Loucy (cell line): ENCODE data around the gene ABHD11.

Experiments used
- H2AFZ ChIP-seq: fragments of 200-600 bp; sonication (generic); 2 replicates; pipeline ENCODE4 v1.6.0; 2016; ENCODE audit warnings: antibody characterized with exemption, mild to moderate bottlenecking, low read length, moderate library complexity
- H3F3A ChIP-seq: fragments of 200-600 bp; 2 replicates; pipeline ENCODE4 v1.6.0; 2016; ENCODE audit warnings: antibody characterized with exemption, low read depth, mild to moderate bottlenecking
- H3K27me3 ChIP-seq: fragments of 200-600 bp; sonication (generic); 2 replicates; pipeline ENCODE4 v1.6.1; 2014; ENCODE audit warnings: low read length, mild to moderate bottlenecking; ENCODE audit not compliant: insufficient read depth, poor library complexity, severe bottlenecking
- H3K36me3 ChIP-seq: fragments of 200-600 bp; sonication (generic); 2 replicates; pipeline ENCODE4 v1.6.1; 2016; ENCODE audit warnings: low read length; ENCODE audit not compliant: insufficient read depth
- H3K4me1 ChIP-seq: fragments of 200-600 bp; sonication (generic); 2 replicates; pipeline ENCODE4 v1.5.1; 2014; ENCODE audit warnings: low read length, mild to moderate bottlenecking; ENCODE audit not compliant: insufficient read depth, poor library complexity, severe bottlenecking
- H3K4me2 ChIP-seq: fragments of 200-600 bp; sonication (generic); 2 replicates; pipeline ENCODE4 v1.6.0; 2014; ENCODE audit warnings: antibody characterized with exemption, low read length, low read depth, mild to moderate bottlenecking; ENCODE audit not compliant: poor library complexity, severe bottlenecking
- H3K4me3 ChIP-seq: fragments of 200-600 bp; sonication (generic); 2 replicates; pipeline ENCODE4 v1.5.1; 2014; ENCODE audit warnings: low read length, mild to moderate bottlenecking, mixed read lengths; ENCODE audit not compliant: poor library complexity, severe bottlenecking
- H3K79me2 ChIP-seq: fragments of 200-600 bp; sonication (generic); 2 replicates; pipeline ENCODE4 v1.6.1; 2014; ENCODE audit warnings: low read length; ENCODE audit not compliant: insufficient read depth
- H3K9ac ChIP-seq: fragments of 200-600 bp; sonication (generic); 2 replicates; pipeline ENCODE4 v1.6.0; 2014; ENCODE audit warnings: mild to moderate bottlenecking, low read depth, low read length, moderate library complexity; ENCODE audit not compliant: poor library complexity, severe bottlenecking
- H3K9me2 ChIP-seq: fragments of 200-600 bp; sonication (generic); replicated peaks from 2 replicates; pipeline ENCODE4 v1.6.1; 2016; ENCODE audit warnings: low read depth, low read length, mixed read lengths
- H3K9me3 ChIP-seq: fragments of 200-600 bp; sonication (generic); 2 replicates; pipeline ENCODE4 v1.6.1; 2014; ENCODE audit warnings: mild to moderate bottlenecking, antibody characterized with exemption, low read length, low read depth; ENCODE audit not compliant: insufficient read depth
- H4K20me1 ChIP-seq: fragments of 200-600 bp; sonication (generic); 2 replicates; pipeline ENCODE4 v1.6.0; 2014; ENCODE audit warnings: antibody characterized with exemption, low read length, mild to moderate bottlenecking; ENCODE audit not compliant: insufficient read depth, poor library complexity, severe bottlenecking
- EZH2phosphoT487 ChIP-seq: fragments of 200-600 bp; IDR thresholded peaks from 2 replicates; pipeline ENCODE4 v1.6.1; 2018; ENCODE audit warnings: antibody characterized with exemption, mild to moderate bottlenecking, moderate library complexity, borderline replicate concordance
- TF ChIP-seq, protein P1 (sequence below): fragments of 200-600 bp; sonication (generic); conservative IDR thresholded peaks from 2 replicates; pipeline ENCODE4 v1.5.1; 2014; ENCODE audit warnings: mild to moderate bottlenecking, antibody characterized with exemption, low read length

ABHD11 gene

DNA sequence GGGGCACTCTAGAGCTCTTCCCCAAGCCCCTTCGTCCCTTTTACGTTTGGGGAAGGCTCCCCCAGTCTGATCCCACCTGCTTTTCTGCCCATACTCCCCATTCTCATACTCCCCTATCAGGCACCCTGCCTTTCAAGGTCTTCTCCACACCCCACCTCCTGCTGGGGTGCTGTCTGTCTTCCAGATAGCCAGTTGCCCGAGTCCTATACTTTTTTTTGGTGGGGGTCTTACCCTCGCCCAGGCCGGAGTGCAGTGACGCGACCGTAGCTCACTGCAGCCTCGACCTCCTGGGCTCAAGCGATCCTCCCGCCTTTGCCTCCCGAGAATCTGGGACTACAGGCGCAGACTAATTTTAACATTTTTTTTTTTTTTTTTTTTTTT, 775 bp upstream of the ABHD11 start:
- TF ChIP-seq, protein P1, sequence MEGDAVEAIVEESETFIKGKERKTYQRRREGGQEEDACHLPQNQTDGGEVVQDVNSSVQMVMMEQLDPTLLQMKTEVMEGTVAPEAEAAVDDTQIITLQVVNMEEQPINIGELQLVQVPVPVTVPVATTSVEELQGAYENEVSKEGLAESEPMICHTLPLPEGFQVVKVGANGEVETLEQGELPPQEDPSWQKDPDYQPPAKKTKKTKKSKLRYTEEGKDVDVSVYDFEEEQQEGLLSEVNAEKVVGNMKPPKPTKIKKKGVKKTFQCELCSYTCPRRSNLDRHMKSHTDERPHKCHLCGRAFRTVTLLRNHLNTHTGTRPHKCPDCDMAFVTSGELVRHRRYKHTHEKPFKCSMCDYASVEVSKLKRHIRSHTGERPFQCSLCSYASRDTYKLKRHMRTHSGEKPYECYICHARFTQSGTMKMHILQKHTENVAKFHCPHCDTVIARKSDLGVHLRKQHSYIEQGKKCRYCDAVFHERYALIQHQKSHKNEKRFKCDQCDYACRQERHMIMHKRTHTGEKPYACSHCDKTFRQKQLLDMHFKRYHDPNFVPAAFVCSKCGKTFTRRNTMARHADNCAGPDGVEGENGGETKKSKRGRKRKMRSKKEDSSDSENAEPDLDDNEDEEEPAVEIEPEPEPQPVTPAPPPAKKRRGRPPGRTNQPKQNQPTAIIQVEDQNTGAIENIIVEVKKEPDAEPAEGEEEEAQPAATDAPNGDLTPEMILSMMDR: no peak
- no peak for TF ChIP-seq EZH2phosphoT487
- no peaks in the 10 kb centered on the region for H3K9me2 ChIP-seq
- H3K79me2 ChIP-seq: no peaks in the 10 kb centered on the region
- no peaks in the 10 kb centered on the region for H3K27me3 ChIP-seq
- no peaks in the 10 kb centered on the region for H4K20me1 ChIP-seq
- peak overlapping the region; percentile 87 for H3K4me3 ChIP-seq
- peak overlapping the region; percentile 99 for H2AFZ ChIP-seq
- no peaks in the 10 kb centered on the region for H3K9me3 ChIP-seq
- H3K36me3 ChIP-seq: no peaks in the 10 kb centered on the region
- H3K4me2 ChIP-seq: peak overlapping the region; percentile 78
- no peaks in the 10 kb centered on the region for H3F3A ChIP-seq
- peaks cover 13% of the 10 kb centered on the region for H3K4me1 ChIP-seq
- H3K9ac ChIP-seq: peak overlapping the region; percentile 71

DNA sequence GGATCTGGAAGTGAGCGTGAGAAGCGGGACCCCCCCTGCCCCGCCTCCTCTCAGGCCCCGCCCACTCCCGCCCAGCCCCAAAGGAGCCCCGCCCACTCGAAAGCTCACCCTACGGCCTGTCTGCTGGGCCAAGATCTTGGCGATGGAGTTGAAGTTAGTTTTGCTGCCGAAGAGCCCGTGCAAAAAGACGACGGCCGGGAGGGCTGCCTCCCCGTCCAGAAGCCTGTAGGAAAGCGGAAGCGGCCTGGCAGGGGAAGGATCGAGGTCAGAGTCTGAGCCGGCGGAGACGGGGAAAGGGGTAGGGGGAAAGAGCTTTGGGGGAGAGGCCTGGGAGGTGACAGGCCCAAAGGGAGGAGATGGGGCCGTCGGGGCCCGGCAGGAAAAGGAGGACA, 386 bp downstream of the ABHD11 start:
- Histone ChIP-seq H3F3A (no peaks in the 10 kb centered on the region), H3K79me2 (no peaks in the 10 kb centered on the region), H3K27me3 (no peaks in the 10 kb centered on the region), H3K9me3 (no peaks in the 10 kb centered on the region), H3K4me2 (peak overlapping the region; percentile 78), H3K36me3 (no peaks in the 10 kb centered on the region), H2AFZ (peak overlapping the region; percentile 98), H3K9ac (peak overlapping the region; percentile 81), H3K9me2 (no peaks in the 10 kb centered on the region), H3K4me1 (peaks cover 13% of the 10 kb centered on the region), H4K20me1 (no peaks in the 10 kb centered on the region), H3K4me3 (peak overlapping the region; percentile 87)
- TF ChIP-seq EZH2phosphoT487: no peak

DNA sequence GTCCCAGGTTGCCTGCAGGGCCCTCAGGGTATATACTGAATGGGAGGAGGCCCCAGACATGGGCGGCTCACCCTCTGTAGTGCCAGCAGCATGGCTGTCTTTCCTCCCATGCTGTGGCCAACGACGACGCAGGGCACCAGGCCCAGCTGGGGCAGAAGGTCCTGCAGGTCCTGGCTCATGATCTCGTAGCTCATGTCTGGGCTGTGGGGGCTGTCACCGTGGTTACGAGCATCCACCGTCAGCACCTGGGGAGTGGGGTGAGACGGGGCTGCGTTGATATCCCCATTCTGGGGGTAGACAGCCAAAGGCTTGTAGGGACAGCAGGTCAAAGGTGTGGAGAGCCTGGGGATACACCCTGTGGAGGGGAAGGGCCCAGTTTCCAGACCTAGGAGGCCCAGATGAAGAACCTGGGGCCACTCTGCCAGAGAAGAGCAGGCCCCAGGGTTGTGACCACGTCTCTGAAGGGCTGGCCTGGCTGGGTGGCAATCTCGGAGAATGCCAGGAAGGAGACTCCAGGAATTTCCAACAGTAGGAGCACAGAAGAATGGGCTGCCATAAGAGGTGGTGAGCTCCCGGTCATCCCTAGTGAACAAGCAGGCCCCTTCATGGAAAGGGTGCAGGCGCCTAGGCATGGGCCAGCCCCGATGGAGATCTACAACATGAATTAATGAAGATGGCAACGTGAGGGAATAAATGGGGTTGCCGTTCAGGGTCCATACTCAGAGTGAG, 947 bp downstream of the ABHD11 start:
- H3K9me2 ChIP-seq: no peaks in the 10 kb centered on the region
- H2AFZ ChIP-seq: peak overlapping the region; percentile 98; the same call in 1 of the 2 replicates
- no peaks in the 10 kb centered on the region for H3K27me3 ChIP-seq
- peak overlapping the region; percentile 81 for H3K9ac ChIP-seq
- H3F3A ChIP-seq: no peaks in the 10 kb centered on the region
- TF ChIP-seq, protein P1: no peak
- no peak for TF ChIP-seq EZH2phosphoT487
- H3K4me3 ChIP-seq: peak overlapping the region; percentile 87
- peaks cover 13% of the 10 kb centered on the region for H3K4me1 ChIP-seq
- no peaks in the 10 kb centered on the region for H3K36me3 ChIP-seq
- no peaks in the 10 kb centered on the region for H3K79me2 ChIP-seq
- H3K9me3 ChIP-seq: no peaks in the 10 kb centered on the region
- no peaks in the 10 kb centered on the region for H4K20me1 ChIP-seq
- peak overlapping the region; percentile 78 for H3K4me2 ChIP-seq

DNA sequence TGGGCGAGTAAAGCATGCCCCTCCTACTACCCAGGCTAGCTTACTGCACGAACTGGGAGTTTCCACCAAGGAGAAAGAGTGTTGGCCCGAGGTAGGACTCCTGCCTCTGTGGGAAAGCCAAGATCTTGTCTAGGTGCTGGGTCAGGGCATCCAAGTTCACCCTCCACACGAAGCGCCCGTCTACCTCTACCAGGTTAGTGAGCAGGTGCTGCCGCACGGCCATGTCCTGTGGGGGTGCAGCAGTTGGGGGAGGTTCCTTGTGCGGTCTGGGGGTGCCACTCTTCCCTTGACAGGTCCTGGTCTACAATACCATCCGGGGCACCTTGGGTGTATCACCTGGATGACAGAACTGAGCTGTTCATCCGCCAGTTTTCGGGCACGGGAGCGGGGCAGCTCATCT, 1.7 kb downstream of the ABHD11 start:
- no peak for TF ChIP-seq EZH2phosphoT487
- TF ChIP-seq, protein P1: no peak
- no peaks in the 10 kb centered on the region for H3K79me2 ChIP-seq
- H3K9ac ChIP-seq: no peak overlapping the region
- H2AFZ ChIP-seq: no peak overlapping the region
- no peaks in the 10 kb centered on the region for H3K36me3 ChIP-seq
- no peaks in the 10 kb centered on the region for H4K20me1 ChIP-seq
- no peaks in the 10 kb centered on the region for H3K27me3 ChIP-seq
- H3K4me2 ChIP-seq: peak overlapping the region; percentile 78
- H3K9me3 ChIP-seq: no peaks in the 10 kb centered on the region
- no peaks in the 10 kb centered on the region for H3F3A ChIP-seq
- H3K4me1 ChIP-seq: peaks cover 13% of the 10 kb centered on the region
- H3K9me2 ChIP-seq: no peaks in the 10 kb centered on the region
- no peak overlapping the region for H3K4me3 ChIP-seq
